GM21529 (cell line): Measurements from ENCODE around the gene API5.
"Not testable (repeated sequence)": the region's sequence is repeated elsewhere in the genome, so short reads cannot be mapped to it uniquely, and the experiment has no call there.

Experiments used
- ATAC-seq: cut with Tn5 transposase; IDR thresholded peaks from one replicate; pipeline ENCODE4 v1.9.1; 2021; ENCODE audit not compliant: unreplicated experiment

API5 gene

GRCh38 chr11:43311791-43312607 is at the start of gene API5:
TSS of gene API5 (plus strand) at chr11:43311996. CDS start at chr11:43312128, 132 bp downstream.
- peak; percentile 97 for ATAC-seq

GRCh38 chr11:43267856-43268580 is 43.8 kb upstream of the API5 start:
- ATAC-seq: no peak

GRCh38 chr11:43268786-43269185 is 43.0 kb upstream of the API5 start:
- no peak for ATAC-seq

- ATAC-seq: no peak
Observed at GRCh38 chr11:43269254-43269918, 42.4 kb upstream of the API5 start.

GRCh38 chr11:43270468-43270867 is 41.3 kb upstream of the API5 start:
- ATAC-seq: no peak

GRCh38 chr11:43278193-43278956 is 33.4 kb upstream of the API5 start:
- ATAC-seq: no peak

GRCh38 chr11:43282607-43283440 is 29.0 kb upstream of the API5 start:
- ATAC-seq: peak; percentile 75

GRCh38 chr11:43285826-43286225 is 26.0 kb upstream of the API5 start:
- no peak for ATAC-seq

GRCh38 chr11:43289368-43289767 is 22.4 kb upstream of the API5 start:
- no peak for ATAC-seq

- no peak for ATAC-seq
Observed at GRCh38 chr11:43298397-43298796, 13.4 kb upstream of the API5 start.

- no peak for ATAC-seq
Observed at GRCh38 chr11:43315966-43316365, 4.2 kb downstream of the API5 start.

GRCh38 chr11:43316451-43316850 is 4.7 kb downstream of the API5 start:
- no peak for ATAC-seq

- ATAC-seq: no peak
Observed at GRCh38 chr11:43327987-43328386, 16.2 kb downstream of the API5 start.

GRCh38 chr11:43328482-43328881 is 16.7 kb downstream of the API5 start:
- ATAC-seq: no peak

- no peak for ATAC-seq
Observed at GRCh38 chr11:43341159-43341558, 29.4 kb downstream of the API5 start.

GRCh38 chr11:43351426-43351825 is 39.6 kb downstream of the API5 start:
- not testable (repeated sequence) for ATAC-seq

- ATAC-seq: no peak
Observed at GRCh38 chr11:43354311-43354710, 42.5 kb downstream of the API5 start.

GRCh38 chr11:43356336-43356735 is 44.5 kb downstream of the API5 start:
- ATAC-seq: no peak

GRCh38 chr11:43358279-43358800 is 46.5 kb downstream of the API5 start:
- no peak for ATAC-seq
